ENCODE data around the gene DPF3. TPM values are rescaled to one million over a fixed set of nuclear protein-coding genes. Genes with fewer than 3 reads are reported as not detected.

The DPF3 gene
- total RNA-seq, 6 experiments from 2014 or later: 4.1 to 6.6 (median 5.4) TPM

GRCh38 chr14:72747652-72748051 lies 146.2 kb downstream of the DPF3 start:
- no peak for DNase-seq
- no peak overlapping the region for H3K4me3 Mint-ChIP-seq
- peaks cover 47% of the 10 kb centered on the region for H3K4me1 Mint-ChIP-seq (ENCODE audit: low read depth)
- peaks cover 22% of the 10 kb centered on the region for H3K36me3 Mint-ChIP-seq (ENCODE audit: low read depth)
- H3K27me3 Mint-ChIP-seq (ENCODE audit: insufficient read depth): no peaks in the 10 kb centered on the region
- H3K9me3 Mint-ChIP-seq: peaks cover 9% of the 10 kb centered on the region
- no peak for TF ChIP-seq CTCF (IDR thresholded peaks at IDR 0.05)
- H3K27ac Mint-ChIP-seq: no peak overlapping the region; the same call in 1 of the 2 replicates

GRCh38 chr14:72745991-72746980 lies 147.6 kb downstream of the DPF3 start:
- peak; percentile 63 for DNase-seq
- Mint-ChIP-seq H3K27ac (peak overlapping the region; percentile 88), H3K4me3 (peak overlapping the region; percentile 73), H3K36me3 (ENCODE audit: low read depth) (peaks cover 22% of the 10 kb centered on the region), H3K9me3 (peaks cover 9% of the 10 kb centered on the region), H3K27me3 (ENCODE audit: insufficient read depth) (no peaks in the 10 kb centered on the region), H3K4me1 (ENCODE audit: low read depth) (peaks cover 47% of the 10 kb centered on the region)
- TF ChIP-seq CTCF (IDR thresholded peaks at IDR 0.05): peak; percentile 71

GRCh38 chr14:72745546-72745945 lies 148.4 kb downstream of the DPF3 start:
- Mint-ChIP-seq H3K27ac (peak overlapping the region; percentile 88), H3K36me3 (ENCODE audit: low read depth) (peaks cover 22% of the 10 kb centered on the region), H3K27me3 (ENCODE audit: insufficient read depth) (no peaks in the 10 kb centered on the region), H3K4me3 (peak overlapping the region; percentile 73), H3K4me1 (ENCODE audit: low read depth) (peaks cover 47% of the 10 kb centered on the region), H3K9me3 (peaks cover 9% of the 10 kb centered on the region)
- DNase-seq: peak; percentile 80
- TF ChIP-seq CTCF (IDR thresholded peaks at IDR 0.05): no peak

- no peak for DNase-seq
- Mint-ChIP-seq H3K4me3 (no peak overlapping the region; the same call in 1 of the 2 replicates), H3K27ac (no peak overlapping the region), H3K9me3 (peaks cover 9% of the 10 kb centered on the region), H3K36me3 (ENCODE audit: low read depth) (peaks cover 31% of the 10 kb centered on the region), H3K4me1 (ENCODE audit: low read depth) (peaks cover 47% of the 10 kb centered on the region), H3K27me3 (ENCODE audit: insufficient read depth) (no peaks in the 10 kb centered on the region)
- TF ChIP-seq CTCF (IDR thresholded peaks at IDR 0.05): no peak
These were observed 149.3 kb downstream of the DPF3 start for GRCh38 chr14:72744416-72745120.

GRCh38 chr14:72743626-72744025 lies 150.3 kb downstream of the DPF3 start:
- H3K9me3 Mint-ChIP-seq: peaks cover 9% of the 10 kb centered on the region
- no peak for TF ChIP-seq CTCF (IDR thresholded peaks at IDR 0.05)
- H3K4me3 Mint-ChIP-seq: no peak overlapping the region
- peaks cover 49% of the 10 kb centered on the region for H3K4me1 Mint-ChIP-seq (ENCODE audit: low read depth)
- peak overlapping the region; percentile 27; the same call in 1 of the 2 replicates for H3K27ac Mint-ChIP-seq
- no peak for DNase-seq
- no peaks in the 10 kb centered on the region for H3K27me3 Mint-ChIP-seq (ENCODE audit: insufficient read depth)
- peaks cover 23% of the 10 kb centered on the region for H3K36me3 Mint-ChIP-seq (ENCODE audit: low read depth)
